SIG-M5 treated with dmso at 0.1 percent for 504 hours (cell line): ENCODE measurements around the gene AK2.
"Not testable (repeated sequence)": the region's sequence is repeated elsewhere in the genome, so short reads cannot be mapped to it uniquely, and the experiment has no call there.

Experiments
- DNase-seq: peaks from one replicate; lab custom pipeline; 2025; ENCODE audit not compliant: unreplicated experiment; lab: John Stamatoyannopoulos, UW

Gene AK2

DNA sequence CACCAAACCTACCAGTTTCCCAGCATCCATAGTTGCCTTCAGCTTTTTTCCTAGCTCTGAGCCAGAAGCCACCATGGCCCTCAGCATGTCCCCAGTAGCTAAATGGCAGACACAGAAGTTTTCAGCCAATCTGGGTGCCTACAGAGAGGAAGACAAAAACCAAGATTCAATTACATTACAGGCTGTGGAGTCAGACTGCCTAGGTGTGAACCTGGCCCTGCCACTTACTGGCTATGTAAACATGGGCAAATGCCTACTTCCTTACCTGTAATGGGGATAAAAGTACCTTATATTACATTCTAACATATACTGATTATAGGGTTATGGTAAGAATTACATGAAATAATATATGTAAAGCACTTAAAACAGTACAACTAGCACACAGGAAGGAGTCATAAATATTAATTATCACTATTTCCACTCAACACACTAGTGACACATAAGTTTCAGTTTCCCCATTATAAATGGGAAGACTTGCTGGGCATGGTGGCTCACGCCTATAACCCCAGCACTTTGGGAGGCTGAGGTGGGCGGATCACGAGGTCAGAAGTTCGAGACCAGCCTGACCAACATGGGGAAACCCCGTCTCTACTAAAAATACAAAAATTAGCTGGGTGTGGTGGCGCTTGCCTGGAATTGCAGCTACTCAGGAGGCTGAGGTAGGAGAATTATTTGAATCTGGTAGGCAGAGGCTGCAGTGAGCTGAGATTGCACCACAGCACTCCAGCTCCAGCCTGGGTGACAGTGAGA, 12.1 kb downstream of the AK2 start:
- DNase-seq = not testable (repeated sequence)

DNA sequence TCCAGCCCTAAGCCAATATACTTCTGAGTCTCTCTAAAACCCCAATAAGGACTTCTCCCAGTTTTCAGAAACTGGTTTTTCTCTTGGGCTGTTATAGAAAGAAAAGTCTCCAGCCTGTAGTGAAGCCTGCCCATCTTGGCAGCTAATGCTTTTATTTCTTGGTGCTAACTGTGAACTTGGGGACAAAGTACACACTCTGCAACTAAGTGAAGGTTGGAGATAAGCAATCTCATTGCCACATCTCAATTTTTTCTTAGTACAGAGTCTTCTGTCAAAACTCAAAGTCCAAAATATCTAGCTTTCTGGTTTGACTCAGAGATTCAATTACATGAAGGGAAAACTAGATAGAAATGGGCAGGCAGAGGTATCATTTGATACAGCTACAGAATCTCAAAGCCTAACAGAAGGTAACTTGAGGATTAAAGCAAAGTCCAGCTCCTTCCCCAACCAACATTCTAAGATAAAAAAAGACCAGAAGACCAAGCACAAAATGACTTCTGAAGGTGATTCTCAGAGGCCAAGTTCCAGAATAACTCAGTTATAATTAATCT, 14.0 kb downstream of the AK2 start:
- no peak for DNase-seq

DNA sequence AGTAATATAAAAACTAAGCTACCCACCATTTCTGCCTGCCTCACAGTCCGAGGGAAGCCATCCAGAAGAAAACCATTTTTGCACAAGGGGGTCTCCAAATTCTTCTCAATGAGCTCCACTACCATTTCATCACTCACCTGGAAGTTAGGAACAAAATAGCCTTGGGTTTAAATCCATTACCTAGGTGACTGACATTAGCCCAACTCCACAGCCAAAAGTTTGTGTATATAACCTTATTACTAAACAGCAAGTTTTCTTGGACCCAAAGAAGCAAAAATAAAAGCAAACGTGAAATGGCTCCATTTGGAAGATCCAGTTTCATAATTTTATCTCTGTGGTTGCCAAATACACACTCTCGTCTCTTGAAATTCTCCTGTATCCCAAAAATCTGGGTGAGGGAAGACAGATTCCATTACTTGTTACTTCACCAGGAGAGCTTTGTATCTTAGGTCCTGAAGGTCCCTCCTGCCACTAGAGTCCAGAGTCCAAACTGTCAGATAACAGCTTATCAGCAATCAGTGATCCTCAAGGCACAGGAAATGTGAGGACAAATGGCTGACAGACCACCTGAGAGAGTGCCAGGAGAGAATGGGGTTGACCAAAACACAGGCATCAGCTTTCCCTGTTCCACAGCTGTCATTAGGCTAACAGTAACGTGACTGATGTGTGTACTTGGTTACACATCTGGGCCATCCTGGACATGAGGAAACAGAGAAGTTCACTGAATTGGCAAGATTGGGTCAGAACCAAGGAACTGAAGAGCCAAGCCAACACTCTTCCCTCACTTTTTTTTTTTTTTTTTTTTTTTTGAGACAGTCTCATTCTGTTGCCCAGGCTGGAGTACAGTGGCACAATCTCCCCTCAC, 14.9 kb downstream of the AK2 start:
- DNase-seq = no peak

DNA sequence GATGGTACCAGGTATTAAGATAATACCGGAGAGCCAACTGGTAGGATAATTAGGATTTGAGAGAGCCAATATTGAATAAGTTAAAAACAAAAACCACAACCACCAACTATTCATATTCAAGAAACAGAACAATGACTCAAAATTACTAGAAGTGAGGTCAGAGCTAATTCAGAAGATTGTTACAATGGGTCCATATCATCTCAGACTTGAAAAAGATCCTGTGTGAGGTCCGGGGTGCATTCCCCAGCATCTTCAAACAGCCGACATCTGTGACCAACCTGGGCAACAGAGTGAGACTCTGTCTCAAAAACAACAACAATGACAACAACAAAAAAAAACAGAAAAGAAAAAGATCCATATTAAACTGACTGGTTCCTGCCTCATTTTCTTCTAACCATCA, 18.6 kb downstream of the AK2 start:
- DNase-seq = no peak

DNA sequence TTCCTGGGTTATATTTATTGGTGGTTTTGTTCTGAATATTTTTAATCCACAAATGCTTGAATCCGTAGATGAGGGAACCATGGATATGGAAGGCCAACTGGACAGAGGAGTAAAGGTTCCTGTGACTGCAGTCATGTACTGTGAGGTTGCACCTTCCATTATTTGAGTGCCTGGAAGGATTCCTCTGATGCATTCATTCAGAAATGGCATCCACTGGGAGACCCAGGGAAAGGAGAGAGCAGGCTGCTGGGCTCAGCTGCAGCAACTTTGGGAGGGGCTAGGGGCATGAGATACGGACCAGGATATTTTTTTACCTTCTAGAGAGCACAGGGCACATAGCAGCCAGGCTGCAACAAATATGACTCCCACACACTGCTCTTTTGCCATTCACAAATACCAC, 19.5 kb downstream of the AK2 start:
- no peak for DNase-seq

DNA sequence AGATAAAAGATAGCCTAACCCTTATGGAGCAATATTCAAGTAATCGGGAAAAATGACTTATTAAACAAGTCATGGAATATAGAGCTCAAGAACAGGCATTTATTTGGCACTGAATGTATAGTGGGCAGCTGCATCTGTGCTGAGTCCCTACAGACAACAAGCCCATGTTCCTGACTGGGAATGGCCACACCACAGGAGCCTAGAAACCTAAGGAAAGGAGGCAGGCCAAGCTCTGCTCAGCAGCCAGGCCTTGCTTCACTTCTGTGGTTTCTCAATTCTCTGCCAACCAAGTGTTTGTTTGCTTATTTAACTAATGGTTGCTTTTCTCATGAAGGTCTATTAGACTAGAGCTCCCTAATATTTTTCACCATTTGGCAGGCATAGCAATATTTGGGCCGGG, 21.5 kb downstream of the AK2 start:
- DNase-seq = no peak

DNA sequence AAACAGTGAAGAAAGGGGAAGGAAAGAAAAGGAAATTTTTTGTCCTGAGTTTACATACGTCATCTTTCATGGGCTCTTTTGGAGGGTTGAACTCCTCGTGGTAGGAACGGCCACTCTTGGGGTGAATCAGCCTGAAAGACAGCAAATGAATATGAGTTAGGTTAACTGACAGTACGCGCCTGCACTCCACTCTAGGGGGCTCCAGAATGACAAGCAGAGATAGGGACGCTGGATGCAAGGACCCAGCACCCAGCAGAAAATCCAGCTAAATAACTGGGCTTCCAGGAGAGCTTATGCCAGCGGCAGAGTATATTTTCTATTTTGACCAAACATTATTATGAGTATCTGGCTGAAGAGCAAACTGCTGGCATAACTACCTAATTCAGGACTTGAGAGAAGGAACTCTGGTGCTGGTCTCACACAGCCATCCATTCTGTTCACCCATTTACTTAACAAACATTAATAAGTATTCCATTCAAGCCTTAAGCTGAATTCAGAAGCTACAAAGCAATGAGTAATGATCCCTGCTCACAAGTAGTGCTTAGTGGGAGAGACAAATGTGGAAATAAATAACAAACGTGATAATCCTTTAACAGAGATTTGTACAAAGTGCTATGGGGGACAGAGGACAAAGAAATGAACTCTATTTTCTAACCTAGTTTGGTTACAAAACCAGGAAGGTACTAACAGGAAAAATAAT, 22.1 kb downstream of the AK2 start:
- no peak for DNase-seq

DNA sequence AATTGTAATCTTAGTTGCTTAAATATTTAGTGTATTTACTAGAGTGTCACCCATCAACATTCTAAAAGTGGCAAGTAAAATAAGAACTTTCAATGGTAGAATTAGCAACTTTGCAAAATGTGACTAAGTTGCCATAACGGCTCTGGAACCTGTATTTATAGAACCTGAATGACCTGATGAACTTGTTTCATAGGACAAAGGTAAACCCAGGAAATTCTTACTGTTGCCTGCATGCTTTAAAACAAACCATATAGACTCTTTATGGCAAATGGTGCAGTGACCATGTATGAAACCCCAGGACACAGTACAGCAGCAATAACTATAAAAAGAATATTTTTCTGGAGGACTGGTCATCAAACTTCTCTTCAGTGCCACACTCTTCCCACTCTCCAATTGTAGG, 22.9 kb downstream of the AK2 start:
- DNase-seq = no peak

DNA sequence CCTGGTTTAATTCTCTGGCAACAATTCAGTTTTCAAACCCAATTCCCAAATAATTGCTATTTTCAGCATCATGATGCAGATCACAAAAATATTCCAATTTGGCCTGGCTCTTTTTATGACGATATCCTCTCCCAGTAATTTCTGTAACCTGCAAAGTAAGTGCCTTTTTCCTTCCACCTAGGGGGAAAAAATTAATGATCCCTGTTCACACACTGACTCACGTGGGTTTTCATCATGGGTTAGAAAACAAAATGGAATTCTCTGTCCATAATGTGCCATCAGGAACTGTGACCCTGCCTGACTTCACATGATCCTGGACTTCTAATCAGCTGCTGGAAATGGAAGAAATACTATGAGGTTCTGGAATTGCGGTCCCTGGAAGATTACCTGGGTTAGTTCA, 24.5 kb downstream of the AK2 start:
- DNase-seq = no peak

DNA sequence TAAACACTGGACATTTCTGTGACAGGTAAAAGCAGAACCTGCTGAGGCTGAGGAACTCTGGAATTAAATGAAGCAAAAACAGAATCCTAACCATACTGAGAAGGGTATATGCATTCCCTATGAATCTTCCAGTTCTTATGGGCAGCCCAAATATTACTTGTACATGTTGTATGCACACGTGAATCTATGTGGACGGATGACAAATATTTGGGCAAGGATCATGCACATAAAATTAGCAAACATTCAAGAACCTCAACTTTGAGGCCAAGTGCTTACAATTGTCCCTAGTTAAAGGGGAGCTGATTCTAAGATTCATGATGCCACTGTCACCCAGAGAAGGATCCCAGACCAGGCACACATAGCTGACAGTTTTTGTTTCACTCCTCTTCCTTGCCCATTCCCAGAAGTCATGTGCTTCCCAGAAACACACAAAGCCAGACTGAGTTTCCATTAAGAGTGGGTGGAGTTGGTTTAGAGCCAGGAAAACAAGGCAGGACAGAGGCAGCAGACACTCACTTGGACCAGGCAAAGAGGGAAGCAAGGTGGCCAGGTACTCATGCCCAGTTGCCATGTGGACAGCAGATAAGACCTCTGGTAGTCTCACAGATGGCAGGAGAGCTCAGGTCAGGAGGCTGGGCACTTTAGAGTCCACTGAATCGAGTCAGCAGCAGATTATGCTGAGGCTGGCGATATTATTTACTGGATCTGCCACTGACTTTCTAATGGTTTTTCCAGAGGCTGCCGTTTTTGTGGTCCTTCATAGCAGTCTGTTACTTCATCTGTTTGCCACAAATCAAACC, 25.6 kb downstream of the AK2 start:
- DNase-seq = no peak

DNA sequence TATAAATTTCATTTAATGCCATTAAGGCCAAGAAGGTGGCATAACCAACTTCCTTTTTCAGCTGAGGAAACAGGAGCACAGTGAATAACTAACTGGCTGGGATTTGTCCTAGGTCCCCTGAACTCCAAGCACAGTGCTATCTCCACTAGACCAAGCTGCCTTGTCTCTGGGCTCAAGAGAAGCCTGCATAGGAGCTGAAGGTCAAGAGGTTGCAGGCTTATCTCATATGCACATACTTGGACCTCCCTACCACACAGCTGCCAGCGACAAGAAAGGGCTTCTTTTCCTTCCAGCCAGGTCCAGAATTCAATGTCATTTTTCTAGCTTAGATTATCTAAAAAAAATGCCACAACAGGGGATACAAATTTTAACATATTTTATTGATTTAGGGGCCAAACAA, 27.1 kb downstream of the AK2 start:
- no peak for DNase-seq

DNA sequence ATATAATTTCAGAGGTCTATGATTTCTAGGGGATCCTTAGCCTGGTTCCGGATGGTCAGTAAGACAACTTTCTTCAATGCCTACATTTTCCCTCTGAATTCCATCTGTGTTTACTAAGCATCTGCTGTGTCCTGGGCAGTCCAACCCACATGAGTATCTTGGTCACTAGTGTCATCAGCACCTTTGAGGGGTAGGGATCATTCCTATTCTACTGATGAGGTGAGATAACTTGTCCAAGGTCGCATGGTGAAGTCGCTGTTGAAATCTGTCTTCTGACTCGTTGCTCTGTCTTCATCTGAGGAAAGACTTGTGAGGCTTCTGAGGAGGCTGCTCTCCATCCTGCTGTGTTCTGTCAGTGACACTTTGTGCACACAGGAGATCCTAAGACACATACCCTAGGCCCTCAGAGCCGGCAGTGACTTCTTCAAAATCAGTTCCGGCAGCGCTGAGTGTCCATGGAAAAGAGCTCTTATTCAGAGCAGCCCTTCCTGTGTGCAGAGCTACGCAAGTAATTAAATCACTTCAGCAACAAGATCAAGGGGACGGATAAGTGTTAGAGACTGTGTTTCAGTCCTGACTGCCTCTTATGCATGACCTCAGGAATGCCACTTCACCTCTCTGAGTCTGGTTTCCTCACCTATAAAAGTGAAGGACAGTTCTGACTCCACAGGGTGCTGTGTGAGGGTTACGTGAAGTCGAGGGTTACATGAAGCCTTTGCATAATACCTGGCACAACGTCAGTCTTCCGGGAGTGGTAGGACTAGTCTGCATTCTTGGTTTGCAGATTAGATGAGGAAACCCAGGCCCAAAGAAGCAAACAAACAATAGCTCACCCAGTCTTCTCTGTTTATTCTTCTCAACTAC, 28.4 kb downstream of the AK2 start:
- DNase-seq = peak; percentile 58

DNA sequence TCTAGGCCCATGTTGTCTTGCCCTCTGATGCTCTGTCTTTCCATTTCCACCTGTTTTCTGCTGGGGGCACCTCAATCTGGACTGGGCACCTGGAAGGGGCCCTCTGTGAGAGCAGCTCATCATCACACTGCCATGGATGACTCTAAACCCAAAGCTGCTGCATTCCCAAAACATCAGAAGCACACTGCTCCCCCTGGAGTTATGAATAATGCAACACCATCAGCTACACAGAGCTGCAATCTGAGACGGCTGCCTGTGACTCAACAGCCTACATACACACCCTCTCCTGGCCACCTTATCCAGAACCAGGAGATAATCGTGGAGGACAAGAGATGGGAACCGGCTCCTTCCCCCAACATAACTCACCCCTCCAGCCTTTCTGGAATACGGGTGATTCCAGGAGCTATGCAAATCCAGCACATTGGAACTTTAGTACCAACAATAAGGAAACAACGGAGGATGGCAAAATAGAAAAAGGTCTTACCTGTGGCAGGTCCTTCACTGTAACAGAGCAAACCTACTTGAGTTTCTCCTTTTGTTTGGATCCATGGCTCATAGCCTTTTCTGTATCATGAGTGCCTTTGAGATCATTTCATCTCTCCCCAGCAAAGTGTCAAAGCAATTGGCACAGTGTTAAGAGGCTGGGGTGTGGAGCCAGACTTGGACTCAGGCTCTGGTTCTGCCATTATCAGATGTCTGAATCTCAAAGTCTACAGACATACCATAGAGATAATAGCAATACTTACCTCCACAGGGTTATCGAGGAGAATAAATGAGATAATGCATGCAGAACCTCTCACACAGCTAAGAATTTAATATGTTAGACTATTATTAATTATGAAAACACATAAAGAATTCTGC, 29.3 kb downstream of the AK2 start:
- DNase-seq = peak; percentile 48

DNA sequence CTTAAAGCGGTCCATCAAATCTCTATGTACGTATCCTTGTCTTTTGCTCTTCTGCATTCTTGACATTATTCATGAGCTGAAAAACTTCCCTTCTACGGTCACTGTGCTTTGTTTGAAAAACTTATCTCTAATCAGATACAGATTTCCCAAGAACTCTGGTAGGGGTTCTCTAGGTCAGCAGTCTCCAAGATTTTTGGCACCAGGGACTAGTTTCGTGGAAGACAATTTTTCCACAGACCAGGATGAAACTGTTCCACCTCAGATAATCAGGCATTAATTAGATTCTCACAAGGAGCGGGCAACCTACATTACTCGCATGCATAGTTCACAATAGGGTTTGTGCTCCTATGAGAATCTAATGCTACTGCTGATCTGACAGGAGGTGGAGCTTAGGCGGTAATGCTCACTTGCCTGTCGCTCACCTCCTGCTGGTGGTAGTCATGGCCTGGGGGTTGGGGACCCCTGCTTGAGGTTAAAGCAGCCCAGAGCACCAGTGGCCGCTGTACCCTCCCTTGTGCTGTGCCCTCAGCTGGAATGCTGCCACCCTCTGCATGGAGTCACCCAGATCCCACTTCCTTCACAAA, 30.8 kb downstream of the AK2 start:
- DNase-seq = no peak

DNA sequence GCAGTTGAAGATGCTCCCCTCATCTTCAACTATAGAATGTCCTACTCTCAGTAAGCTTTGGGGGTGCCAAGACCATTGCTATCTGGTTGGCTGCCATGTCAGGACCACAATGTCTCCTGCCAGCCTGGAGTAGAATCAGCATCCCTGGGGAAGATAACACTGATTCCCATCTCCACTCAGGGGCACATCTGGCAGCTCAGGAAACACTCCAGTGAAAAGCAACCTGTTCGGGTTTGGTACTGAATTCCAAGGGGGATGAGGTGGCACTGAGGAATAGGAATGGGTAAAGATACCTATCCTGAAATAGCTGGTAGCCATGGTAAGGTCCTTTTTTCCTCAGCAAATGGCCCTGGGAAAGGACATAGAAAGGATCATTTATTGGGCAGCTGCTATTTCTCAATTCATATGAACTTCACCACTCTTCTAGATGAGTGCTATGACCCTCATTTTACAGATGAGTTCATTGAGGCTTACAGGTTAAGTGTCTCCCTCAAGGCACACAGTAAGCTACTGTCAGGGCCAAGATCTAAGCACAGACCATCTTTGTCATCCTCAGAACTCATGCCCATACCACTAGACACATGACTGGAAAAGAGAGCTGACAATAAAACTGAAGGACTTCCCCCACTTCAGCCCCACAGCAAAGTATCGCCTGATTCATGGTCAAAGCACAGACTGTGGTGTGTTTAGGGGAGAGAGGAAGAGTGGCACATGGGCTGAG, 31.4 kb downstream of the AK2 start:
- no peak for DNase-seq

DNA sequence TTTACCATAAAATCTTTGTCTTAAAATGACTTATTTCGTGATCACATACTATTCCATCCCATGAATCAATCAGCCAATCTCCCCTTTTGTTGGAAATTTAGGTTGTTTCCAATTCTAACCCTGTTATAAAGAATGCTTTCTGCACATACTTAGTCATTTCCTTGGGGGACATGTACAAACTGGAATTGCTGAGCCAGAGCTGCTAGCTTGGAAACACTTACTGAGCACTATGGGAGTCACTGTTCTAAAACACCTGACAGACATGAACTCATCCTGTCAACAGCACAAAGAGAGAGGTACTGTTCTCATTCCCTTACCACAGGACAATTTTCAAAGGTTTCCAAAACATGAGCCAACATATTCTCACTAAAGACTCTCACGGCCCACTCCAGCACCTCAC, 32.1 kb downstream of the AK2 start:
- DNase-seq = no peak

DNA sequence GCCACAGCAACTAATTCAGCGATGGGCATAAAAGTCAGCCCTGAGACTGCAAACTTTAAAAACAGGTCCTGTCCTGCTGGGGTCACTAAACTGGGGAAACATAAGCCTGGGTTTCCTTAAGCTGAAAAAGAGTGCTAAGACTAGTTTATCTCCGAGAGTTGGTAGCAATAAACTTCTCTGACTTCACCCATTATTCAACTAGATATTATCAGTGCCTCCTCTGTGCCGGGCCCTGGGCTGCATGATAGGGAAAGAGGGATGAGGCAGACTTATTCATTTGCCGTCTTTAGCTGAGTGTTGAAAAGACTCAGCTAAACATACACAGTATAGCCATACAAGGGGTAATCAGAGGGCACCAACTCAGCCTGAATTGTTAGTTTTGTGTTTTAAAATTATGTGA, 33.0 kb downstream of the AK2 start:
- DNase-seq = no peak

DNA sequence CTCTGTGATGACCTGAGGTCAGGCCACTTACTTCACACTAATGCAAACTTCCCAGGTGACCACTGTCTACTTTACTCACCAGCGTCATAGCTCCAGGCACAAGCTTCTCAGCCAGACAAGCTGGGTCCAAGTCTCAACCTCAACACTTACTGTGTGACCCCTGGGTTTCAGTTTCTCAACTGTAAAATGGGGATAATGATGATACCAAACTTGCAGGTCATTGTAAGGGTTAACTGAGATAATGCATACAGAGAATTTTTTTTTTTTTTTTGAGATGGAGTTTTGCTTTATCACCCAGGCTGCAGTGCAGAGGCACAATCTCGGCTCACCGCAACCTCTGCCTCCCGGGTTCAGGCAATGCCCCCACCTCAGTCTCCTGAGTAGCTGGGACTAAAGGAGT, 34.7 kb downstream of the AK2 start:
- DNase-seq = no peak
